Measurements from ENCODE around the gene PRDX5.
A peak's percentile ranks its signal among the peaks of the same experiment; 100 is the strongest.

Gene PRDX5

DNA sequence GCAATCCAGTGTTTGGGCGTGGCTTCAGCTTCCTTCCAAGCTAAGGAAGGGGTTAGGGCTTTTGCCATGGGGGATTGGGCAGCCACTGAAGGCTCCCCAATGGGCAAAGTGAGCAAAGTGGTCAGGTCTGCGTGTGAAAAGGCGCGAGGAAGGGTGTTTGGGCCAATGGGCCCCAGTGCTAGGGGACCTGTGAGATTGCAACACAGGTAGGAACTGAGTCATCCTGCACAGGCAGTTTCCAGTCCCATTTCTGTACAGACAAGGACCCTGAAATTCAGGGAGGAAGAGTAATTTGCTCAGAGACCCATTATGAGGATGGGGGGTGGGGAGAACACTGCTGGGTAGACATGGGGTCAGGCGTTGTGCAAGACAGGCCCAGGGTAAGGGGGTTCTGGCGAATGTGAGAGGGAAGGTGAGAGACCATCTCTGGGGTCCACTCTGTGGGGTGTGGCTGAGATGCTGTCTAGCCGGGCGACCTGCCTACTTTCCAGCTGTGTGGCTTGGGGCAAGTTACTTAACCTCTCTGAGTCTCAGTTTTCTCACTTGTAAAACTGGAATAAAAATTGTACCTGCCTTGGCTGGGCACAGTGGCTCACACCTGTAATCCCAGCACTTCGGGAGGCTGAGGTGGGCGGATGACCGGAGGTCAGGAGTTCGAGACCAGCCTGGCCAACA, 29.4 kb downstream of the PRDX5 start:
- H3K4me3 ChIP-seq (ENCODE audit: severe bottlenecking), result no peak overlapping the region
- H3K27ac ChIP-seq (ENCODE audit: poor library complexity, severe bottlenecking), result peak overlapping the region; percentile 64
- H3K9me3 ChIP-seq (ENCODE audit: severe bottlenecking), result no peaks in the 10 kb centered on the region
- ATAC-seq (ENCODE audit: low read depth), result peak; percentile 49
- TF ChIP-seq, protein P1, sequence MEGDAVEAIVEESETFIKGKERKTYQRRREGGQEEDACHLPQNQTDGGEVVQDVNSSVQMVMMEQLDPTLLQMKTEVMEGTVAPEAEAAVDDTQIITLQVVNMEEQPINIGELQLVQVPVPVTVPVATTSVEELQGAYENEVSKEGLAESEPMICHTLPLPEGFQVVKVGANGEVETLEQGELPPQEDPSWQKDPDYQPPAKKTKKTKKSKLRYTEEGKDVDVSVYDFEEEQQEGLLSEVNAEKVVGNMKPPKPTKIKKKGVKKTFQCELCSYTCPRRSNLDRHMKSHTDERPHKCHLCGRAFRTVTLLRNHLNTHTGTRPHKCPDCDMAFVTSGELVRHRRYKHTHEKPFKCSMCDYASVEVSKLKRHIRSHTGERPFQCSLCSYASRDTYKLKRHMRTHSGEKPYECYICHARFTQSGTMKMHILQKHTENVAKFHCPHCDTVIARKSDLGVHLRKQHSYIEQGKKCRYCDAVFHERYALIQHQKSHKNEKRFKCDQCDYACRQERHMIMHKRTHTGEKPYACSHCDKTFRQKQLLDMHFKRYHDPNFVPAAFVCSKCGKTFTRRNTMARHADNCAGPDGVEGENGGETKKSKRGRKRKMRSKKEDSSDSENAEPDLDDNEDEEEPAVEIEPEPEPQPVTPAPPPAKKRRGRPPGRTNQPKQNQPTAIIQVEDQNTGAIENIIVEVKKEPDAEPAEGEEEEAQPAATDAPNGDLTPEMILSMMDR (IDR thresholded peaks at IDR 0.05; ENCODE audit: poor library complexity, severe bottlenecking), result no peak
- H3K27me3 ChIP-seq (ENCODE audit: insufficient read depth, poor library complexity, severe bottlenecking), result no peaks in the 10 kb centered on the region
- no peaks in the 10 kb centered on the region for H3K36me3 ChIP-seq (ENCODE audit: low read depth)
- DNase-seq (ENCODE audit: low spot score), result no peak
- peaks cover 11% of the 10 kb centered on the region for H3K4me1 ChIP-seq (ENCODE audit: insufficient read depth, poor library complexity, severe bottlenecking)

DNA sequence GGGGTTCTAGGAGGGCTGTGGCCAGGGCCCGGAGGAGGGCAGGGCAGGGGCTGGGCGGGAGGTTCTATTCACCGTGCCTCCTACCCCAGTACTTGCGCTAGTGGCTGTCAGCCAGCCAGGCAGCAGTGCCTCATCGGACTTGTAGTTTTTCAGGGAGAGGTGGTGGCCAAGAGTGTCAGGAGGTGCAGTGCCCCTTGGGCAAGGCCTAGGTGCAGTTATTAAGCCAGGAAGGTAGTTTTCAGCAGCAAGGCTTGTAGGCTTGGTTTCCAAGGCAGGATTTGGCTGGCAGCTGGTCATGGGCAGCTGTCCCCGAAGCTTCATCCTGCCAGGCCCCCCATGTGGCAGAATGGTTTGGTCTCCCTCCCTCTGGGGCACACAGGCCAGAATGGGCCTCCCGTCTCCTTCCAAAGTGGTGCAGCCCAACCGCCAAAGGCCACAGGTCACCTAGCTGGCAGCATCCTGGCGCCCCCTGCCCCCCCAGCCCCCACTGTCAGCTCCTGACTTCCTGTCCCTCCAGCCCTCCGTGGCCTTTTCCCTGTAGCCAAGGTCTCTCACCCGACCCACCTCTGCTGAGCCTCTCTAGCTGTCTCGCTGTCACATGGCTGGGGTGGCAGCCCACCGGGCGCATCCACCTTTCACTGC, 30.6 kb downstream of the PRDX5 start:
- H3K4me1 ChIP-seq (ENCODE audit: insufficient read depth, poor library complexity, severe bottlenecking), result peaks cover 11% of the 10 kb centered on the region
- no peak for DNase-seq (ENCODE audit: low spot score)
- ATAC-seq (ENCODE audit: low read depth), result no peak

GRCh38 chr11:64349025-64349387, 31.1 kb downstream of the PRDX5 start:
- ATAC-seq (ENCODE audit: low read depth) (no peak), DNase-seq (ENCODE audit: low spot score) (no peak)
- no peak overlapping the region for H3K27ac ChIP-seq (ENCODE audit: poor library complexity, severe bottlenecking)

More for the DNA sequence above, 30.6 kb downstream of the PRDX5 start:
- no peaks in the 10 kb centered on the region for H3K9me3 ChIP-seq (ENCODE audit: severe bottlenecking)
- TF ChIP-seq, protein P1 (IDR thresholded peaks at IDR 0.05; ENCODE audit: poor library complexity, severe bottlenecking), result no peak
- H3K27ac ChIP-seq (ENCODE audit: poor library complexity, severe bottlenecking), result peak overlapping the region; percentile 64
- H3K36me3 ChIP-seq (ENCODE audit: low read depth), result no peaks in the 10 kb centered on the region
- no peak overlapping the region for H3K4me3 ChIP-seq (ENCODE audit: severe bottlenecking)
- H3K27me3 ChIP-seq (ENCODE audit: insufficient read depth, poor library complexity, severe bottlenecking), result no peaks in the 10 kb centered on the region

DNA sequence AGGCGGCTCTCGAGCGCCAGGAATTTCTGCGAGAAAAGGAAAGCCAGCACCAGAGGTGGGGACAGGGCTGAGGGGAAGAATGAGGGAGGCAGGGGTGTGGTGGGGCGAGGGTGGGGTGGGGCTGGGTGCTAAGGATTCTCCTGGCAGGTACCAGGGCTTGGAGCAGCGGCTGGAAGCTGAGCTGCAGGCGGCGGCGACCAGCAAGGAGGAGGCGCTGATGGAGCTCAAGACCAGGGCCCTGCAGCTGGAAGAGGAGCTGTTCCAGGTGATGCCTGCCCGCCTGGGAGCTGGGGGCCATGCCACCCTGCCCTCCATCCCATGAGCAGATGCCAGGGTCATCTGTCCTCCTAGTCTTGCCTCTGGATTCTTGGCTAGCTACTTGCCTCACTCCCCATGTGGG, 31.5 kb downstream of the PRDX5 start:
- Histone ChIP-seq H3K27ac (ENCODE audit: poor library complexity, severe bottlenecking) (no peak overlapping the region), H3K27me3 (ENCODE audit: insufficient read depth, poor library complexity, severe bottlenecking) (no peaks in the 10 kb centered on the region), H3K4me1 (ENCODE audit: insufficient read depth, poor library complexity, severe bottlenecking) (peaks cover 11% of the 10 kb centered on the region), H3K4me3 (ENCODE audit: severe bottlenecking) (no peak overlapping the region), H3K9me3 (ENCODE audit: severe bottlenecking) (no peaks in the 10 kb centered on the region), H3K36me3 (ENCODE audit: low read depth) (no peaks in the 10 kb centered on the region)
- TF ChIP-seq, protein P1 (IDR thresholded peaks at IDR 0.05; ENCODE audit: poor library complexity, severe bottlenecking), result no peak
- ATAC-seq (ENCODE audit: low read depth), result no peak
- no peak for DNase-seq (ENCODE audit: low spot score)

More at GRCh38 chr11:64349025-64349387, 31.1 kb downstream of the PRDX5 start:
- no peaks in the 10 kb centered on the region for H3K9me3 ChIP-seq (ENCODE audit: severe bottlenecking)
- no peaks in the 10 kb centered on the region for H3K36me3 ChIP-seq (ENCODE audit: low read depth)
- no peaks in the 10 kb centered on the region for H3K27me3 ChIP-seq (ENCODE audit: insufficient read depth, poor library complexity, severe bottlenecking)
- TF ChIP-seq, protein P1 (IDR thresholded peaks at IDR 0.05; ENCODE audit: poor library complexity, severe bottlenecking), result no peak
- peaks cover 11% of the 10 kb centered on the region for H3K4me1 ChIP-seq (ENCODE audit: insufficient read depth, poor library complexity, severe bottlenecking)
- no peak overlapping the region for H3K4me3 ChIP-seq (ENCODE audit: severe bottlenecking)

- peaks cover 19% of the 10 kb centered on the region for H3K4me1 ChIP-seq (ENCODE audit: insufficient read depth, poor library complexity, severe bottlenecking)
- no peak for ATAC-seq (ENCODE audit: low read depth)
- H3K27ac ChIP-seq (ENCODE audit: poor library complexity, severe bottlenecking), result no peak overlapping the region
- H3K4me3 ChIP-seq (ENCODE audit: severe bottlenecking), result no peak overlapping the region
- no peaks in the 10 kb centered on the region for H3K27me3 ChIP-seq (ENCODE audit: insufficient read depth, poor library complexity, severe bottlenecking)
- H3K36me3 ChIP-seq (ENCODE audit: low read depth), result no peaks in the 10 kb centered on the region
- TF ChIP-seq, protein P1 (IDR thresholded peaks at IDR 0.05; ENCODE audit: poor library complexity, severe bottlenecking), result no peak
- DNase-seq (ENCODE audit: low spot score), result peak; percentile 52
- H3K9me3 ChIP-seq (ENCODE audit: severe bottlenecking), result no peaks in the 10 kb centered on the region
Observed at GRCh38 chr11:64351136-64351631, 33.3 kb downstream of the PRDX5 start.

All from RWPE2 (cell line).